Gastroesophageal sphincter (tissue), 3 donors: ENCODE data around the gene ZDHHC16.
"Not testable (repeated sequence)": the region's sequence is repeated elsewhere in the genome, so short reads cannot be mapped to it uniquely, and the experiment has no call there.

Experiments
- CTCF ChIP-seq, 4 experiments: fragments of 200-600 bp in 2 of 4; fragments of 450-650 bp in 2 of 4; sonication (generic) in 1 of 4; IDR thresholded peaks; one replicate each; pipeline ENCODE4 v1.5.1; 2017 to 2019; ENCODE audit warnings: antibody characterized with exemption in 4 of 4, mild to moderate bottlenecking in 2 of 4, moderate library complexity in 2 of 4
- POLR2A ChIP-seq, 2 donors: fragments of 450-650 bp; IDR thresholded peaks; one replicate each; pipeline ENCODE4 v1.6.1; 2017; ENCODE audit warnings: antibody characterized with exemption in 2 of 2, mild to moderate bottlenecking in 2 of 2, moderate library complexity in 1 of 2
- POLR2AphosphoS5 ChIP-seq: sonication (generic); formaldehyde crosslinking; IDR thresholded peaks from one replicate; pipeline ENCODE4 v1.6.1; 2017; ENCODE audit warnings: antibody characterized with exemption

GRCh38 chr10:97468781-97469180 is 22.8 kb downstream of the ZDHHC16 start:
- not testable (repeated sequence) for TF ChIP-seq CTCF (IDR thresholded peaks at IDR 0.05); POLR2A (IDR thresholded peaks at IDR 0.05); POLR2AphosphoS5
